ENCODE data around the gene SLC25A43. TPM values are rescaled to one million over a fixed set of nuclear protein-coding genes. Genes with fewer than 3 reads are reported as not detected.

SLC25A43 gene
- total and polyA plus RNA-seq, 2 of the 4 experiments (the other 2 are of a cell fraction), result 12.3 to 12.5 TPM

DNA sequence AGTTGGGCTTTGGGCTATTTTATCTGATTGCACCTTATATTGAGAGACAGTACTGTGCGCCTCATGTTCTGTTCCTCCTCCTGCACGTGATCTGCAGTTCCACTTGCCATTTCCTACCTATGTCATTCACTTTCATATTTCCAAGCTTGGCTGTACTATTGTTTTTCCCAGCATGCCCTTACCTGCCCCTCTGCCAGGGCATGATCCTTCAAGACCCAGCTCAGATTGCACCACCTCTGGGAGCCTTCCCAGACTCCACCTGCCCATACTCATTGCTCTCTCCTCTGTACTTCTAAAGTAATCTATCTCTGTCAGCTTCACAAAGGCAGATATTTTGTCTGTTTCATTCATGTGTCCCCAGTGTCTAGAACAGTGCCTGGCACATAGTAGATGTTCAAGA, 80.7 kb downstream of the SLC25A43 start:
- Histone ChIP-seq H2AK5ac (ENCODE audit: low read depth, low read length) (no peak overlapping the region), H3K23ac (ENCODE audit: low read depth, low read length) (no peak overlapping the region), H4K8ac (ENCODE audit: low read depth in 2 of 2, low read length in 2 of 2) (no peak overlapping the region), H3K27me3 (ENCODE audit: control insufficient read depth, insufficient read depth, low read length) (no peaks in the 10 kb centered on the region), H3K9me3 (ENCODE audit: control insufficient read depth, insufficient read depth, low read length) (no peaks in the 10 kb centered on the region), H3K36me3 (ENCODE audit: control insufficient read depth, insufficient read depth, low read length) (no peaks in the 10 kb centered on the region), H3K4me1 (ENCODE audit: control insufficient read depth, insufficient read depth, low read length) (peaks cover 6% of the 10 kb centered on the region), H3K18ac (ENCODE audit: low read depth, low read length) (no peak overlapping the region), H4K5ac (ENCODE audit: low read depth, low read length) (no peak overlapping the region), H2BK20ac (ENCODE audit: low read depth, low read length) (no peak overlapping the region), H2AFZ (replicated peaks; ENCODE audit: low read length, poor library complexity) (no peak overlapping the region), H3K56ac (ENCODE audit: extremely low read depth, insufficient read depth, low read length) (no peak overlapping the region), H3K9me1 (ENCODE audit: insufficient read depth, low read length) (no peaks in the 10 kb centered on the region), H3K4me2 (ENCODE audit: low read depth, low read length) (no peak overlapping the region), H2BK5ac (ENCODE audit: low read depth, low read length, poor library complexity, severe bottlenecking) (no peak overlapping the region), H3K79me1 (ENCODE audit: low read depth in 1 of 2, low read length in 2 of 2) (no peaks in the 10 kb centered on the region), H2BK120ac (ENCODE audit: low read depth, low read length) (no peak overlapping the region), H4K91ac (ENCODE audit: insufficient read depth, low read depth, low read length) (no peak overlapping the region), H2BK15ac (ENCODE audit: low read depth, low read length) (no peak overlapping the region), H3K14ac (replicated peaks; ENCODE audit: low read depth, low read length) (no peak overlapping the region), H4K20me1 (ENCODE audit: insufficient read depth, low read length) (no peaks in the 10 kb centered on the region), H2AK9ac (replicated peaks; ENCODE audit: low read depth, low read length, poor library complexity) (no peak overlapping the region), H3K27ac (ENCODE audit: insufficient read depth, low read length) (no peak overlapping the region), H3K9ac (ENCODE audit: low read depth, low read length) (no peak overlapping the region), H3K4me3 (ENCODE audit: insufficient read depth, low read depth, low read length) (no peak overlapping the region), H3K4ac (ENCODE audit: low read depth, low read length) (no peak overlapping the region)
- no peak for ATAC-seq (ENCODE audit: low read depth)
- ChIA-PET POLR2A (ENCODE audit: unreplicated experiment) (no interaction called here), CTCF (no interaction called here)
- no peak for DNase-seq
- WGBS, 2 experiments (ENCODE audit: extremely low coverage in 2 of 2, insufficient read length in 1 of 2), result 67% methylated on average over 1 of the region's 2 CpGs; no CpG with 5 or more reads in 1 of the 2 experiments
- dilution Hi-C loops (cut with HindIII; ENCODE audit: low sequenced_read_pairs, unreplicated experiment), result no loop called here
- in situ Hi-C loops (cut with MboI; ENCODE audit: low sequenced_read_pairs), result no loop called here
- no TSS peak for BruUV-seq (replicated peaks)
- TF ChIP-seq, protein P1, sequence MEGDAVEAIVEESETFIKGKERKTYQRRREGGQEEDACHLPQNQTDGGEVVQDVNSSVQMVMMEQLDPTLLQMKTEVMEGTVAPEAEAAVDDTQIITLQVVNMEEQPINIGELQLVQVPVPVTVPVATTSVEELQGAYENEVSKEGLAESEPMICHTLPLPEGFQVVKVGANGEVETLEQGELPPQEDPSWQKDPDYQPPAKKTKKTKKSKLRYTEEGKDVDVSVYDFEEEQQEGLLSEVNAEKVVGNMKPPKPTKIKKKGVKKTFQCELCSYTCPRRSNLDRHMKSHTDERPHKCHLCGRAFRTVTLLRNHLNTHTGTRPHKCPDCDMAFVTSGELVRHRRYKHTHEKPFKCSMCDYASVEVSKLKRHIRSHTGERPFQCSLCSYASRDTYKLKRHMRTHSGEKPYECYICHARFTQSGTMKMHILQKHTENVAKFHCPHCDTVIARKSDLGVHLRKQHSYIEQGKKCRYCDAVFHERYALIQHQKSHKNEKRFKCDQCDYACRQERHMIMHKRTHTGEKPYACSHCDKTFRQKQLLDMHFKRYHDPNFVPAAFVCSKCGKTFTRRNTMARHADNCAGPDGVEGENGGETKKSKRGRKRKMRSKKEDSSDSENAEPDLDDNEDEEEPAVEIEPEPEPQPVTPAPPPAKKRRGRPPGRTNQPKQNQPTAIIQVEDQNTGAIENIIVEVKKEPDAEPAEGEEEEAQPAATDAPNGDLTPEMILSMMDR (conservative IDR thresholded peaks at IDR 0.05; ENCODE audit: low read depth, low read length), result no peak
- TF ChIP-seq CEBPB (IDR thresholded peaks at IDR 0.05; ENCODE audit: low read depth, low read length) (no peak), RCOR1 (IDR thresholded peaks at IDR 0.05; ENCODE audit: insufficient replicate concordance, low read length) (no peak), SMC3 (IDR thresholded peaks at IDR 0.05; ENCODE audit: low read depth, low read length) (no peak), MAFK (IDR thresholded peaks at IDR 0.05; ENCODE audit: low read depth, low read length) (no peak), MXI1 (IDR thresholded peaks at IDR 0.05; ENCODE audit: borderline replicate concordance, low read depth, low read length) (no peak), RAD21 (IDR thresholded peaks at IDR 0.05; ENCODE audit: low read length) (no peak), NFE2L2 (IDR thresholded peaks at IDR 0.05; ENCODE audit: low read depth, low read length) (no peak), POLR2A (IDR thresholded peaks at IDR 0.05; ENCODE audit: low read depth, low read length) (no peak), CHD1 (IDR thresholded peaks at IDR 0.05; ENCODE audit: low read depth, low read length) (no peak), FOS (IDR thresholded peaks at IDR 0.05; ENCODE audit: low read depth, low read length) (no peak), MAZ (IDR thresholded peaks at IDR 0.05; ENCODE audit: borderline replicate concordance, low read depth, low read length) (no peak), USF2 (IDR thresholded peaks at IDR 0.05; ENCODE audit: low read depth, low read length) (no peak), BHLHE40 (IDR thresholded peaks at IDR 0.05; ENCODE audit: low read depth, low read length) (no peak), RFX5 (IDR thresholded peaks at IDR 0.05; ENCODE audit: low read depth, low read length) (no peak)
- TF ChIP-seq, protein P2, sequence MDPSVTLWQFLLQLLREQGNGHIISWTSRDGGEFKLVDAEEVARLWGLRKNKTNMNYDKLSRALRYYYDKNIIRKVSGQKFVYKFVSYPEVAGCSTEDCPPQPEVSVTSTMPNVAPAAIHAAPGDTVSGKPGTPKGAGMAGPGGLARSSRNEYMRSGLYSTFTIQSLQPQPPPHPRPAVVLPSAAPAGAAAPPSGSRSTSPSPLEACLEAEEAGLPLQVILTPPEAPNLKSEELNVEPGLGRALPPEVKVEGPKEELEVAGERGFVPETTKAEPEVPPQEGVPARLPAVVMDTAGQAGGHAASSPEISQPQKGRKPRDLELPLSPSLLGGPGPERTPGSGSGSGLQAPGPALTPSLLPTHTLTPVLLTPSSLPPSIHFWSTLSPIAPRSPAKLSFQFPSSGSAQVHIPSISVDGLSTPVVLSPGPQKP (IDR thresholded peaks at IDR 0.05; ENCODE audit: borderline replicate concordance, low read depth, low read length), result no peak
- intact Hi-C loops (cut with micrococcal nuclease), result loop anchor here (10.0 kb wide), 1 partner anchor 735 kb away; no protein-coding TSS in a partner anchor
